GM19438 (cell line): Measurements from ENCODE around the gene MAP3K7CL.
"Not testable (repeated sequence)": the region's sequence is repeated elsewhere in the genome, so short reads cannot be mapped to it uniquely, and the experiment has no call there.

ENCODE experiments used
- ATAC-seq: cut with Tn5 transposase; IDR thresholded peaks from one replicate; pipeline ENCODE4 v1.9.1; 2021; ENCODE audit warnings: low read depth; ENCODE audit not compliant: unreplicated experiment

The MAP3K7CL gene

GRCh38 chr21:29125979-29126378 is 4.5 kb upstream of the MAP3K7CL start:
- ATAC-seq, result no peak

DNA sequence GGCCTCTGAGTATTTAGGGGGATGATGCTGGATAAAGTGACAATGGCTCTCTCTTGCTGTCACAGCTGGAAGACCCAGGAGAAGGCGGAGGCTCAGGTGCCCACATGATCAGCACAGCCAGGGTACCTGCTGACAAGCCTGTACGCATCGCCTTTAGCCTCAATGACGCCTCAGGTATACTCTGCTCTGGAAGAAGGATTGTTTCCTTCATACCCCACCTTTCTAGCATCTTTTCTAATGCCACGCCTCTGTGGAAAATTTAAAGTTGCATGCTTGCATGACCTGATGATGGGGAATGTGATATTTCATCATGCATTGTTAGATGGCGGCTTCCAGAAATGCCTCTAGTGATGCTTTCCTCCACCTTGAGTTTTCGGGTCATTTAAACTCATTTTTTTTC is 2.8 kb downstream of the MAP3K7CL start:
- ATAC-seq, result no peak

GRCh38 chr21:29133796-29134195 is 3.4 kb downstream of the MAP3K7CL start:
- no peak for ATAC-seq

DNA sequence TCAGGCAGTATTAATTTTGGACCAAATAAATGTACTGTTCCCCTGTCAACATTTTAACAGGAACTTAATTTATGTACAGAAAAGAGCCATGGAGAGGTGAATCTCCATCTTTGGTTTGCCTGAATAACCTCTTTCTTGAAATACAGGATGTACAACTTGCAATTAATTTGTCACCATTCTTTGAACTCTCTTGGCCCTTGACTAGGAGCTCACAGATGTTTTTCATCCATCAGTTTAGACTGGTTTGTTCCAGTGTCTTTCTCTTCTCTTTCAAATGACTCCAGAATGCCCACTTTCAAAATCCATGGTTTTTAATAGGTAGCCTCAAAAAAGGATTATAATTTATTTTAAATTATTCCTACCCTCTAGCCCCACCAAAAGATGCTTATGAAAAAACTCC is 5.0 kb downstream of the MAP3K7CL start:
- no peak for ATAC-seq

GRCh38 chr21:29136033-29136432 is 5.6 kb downstream of the MAP3K7CL start:
- no peak for ATAC-seq

DNA sequence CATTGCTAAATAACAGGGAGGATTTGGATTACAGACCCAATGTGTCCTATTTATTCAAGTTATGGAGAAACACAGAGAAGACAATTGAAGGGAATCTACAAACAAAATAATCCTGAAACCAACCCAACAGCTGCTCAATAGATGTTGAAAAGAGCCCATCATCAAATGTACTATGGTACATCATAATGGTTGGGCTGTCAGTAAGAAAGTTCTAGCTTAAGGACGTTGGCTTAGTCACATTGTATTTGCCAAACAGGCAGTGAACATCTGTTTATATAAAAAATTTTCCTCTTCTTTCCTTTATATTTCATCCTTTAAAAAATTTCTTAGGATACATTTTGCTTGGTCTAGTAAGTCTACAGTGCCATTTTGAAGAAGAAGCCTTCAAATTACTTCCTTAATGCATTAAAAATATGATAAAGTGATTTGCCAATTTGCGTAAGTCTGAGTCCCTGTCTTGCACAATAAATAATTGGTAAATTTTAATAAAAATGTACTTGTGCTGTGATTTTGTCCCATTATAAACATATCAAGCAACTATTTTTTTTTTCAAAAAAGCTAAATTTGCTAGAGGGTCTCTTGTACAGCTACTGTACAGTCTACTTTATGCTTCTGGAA is 14.4 kb downstream of the MAP3K7CL start:
- ATAC-seq, result no peak

DNA sequence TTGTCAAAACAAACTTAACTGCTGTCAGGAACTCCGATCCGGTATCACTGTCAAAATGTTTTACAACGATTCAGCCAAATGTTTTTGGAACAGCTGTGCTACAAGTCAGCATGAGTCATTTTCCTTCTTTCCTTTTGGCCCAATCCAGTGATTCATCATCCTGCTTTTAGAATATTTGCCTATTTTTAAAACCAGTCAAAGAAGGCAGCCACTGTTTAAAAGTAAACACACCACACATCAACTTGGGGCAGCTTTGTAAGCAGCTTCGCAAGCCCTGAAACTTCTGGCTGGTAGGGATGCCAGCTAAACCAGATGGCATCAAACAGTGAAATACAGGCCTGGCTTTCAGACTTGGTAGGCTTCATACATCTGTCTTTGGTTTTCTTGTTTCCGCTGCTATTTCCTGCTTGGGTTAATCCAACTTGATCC is 14.9 kb downstream of the MAP3K7CL start:
- ATAC-seq, result no peak

GRCh38 chr21:29145852-29146453 is 15.5 kb downstream of the MAP3K7CL start:
- ATAC-seq, result peak; percentile 41

GRCh38 chr21:29146726-29147125 is 16.3 kb downstream of the MAP3K7CL start:
- no peak for ATAC-seq

DNA sequence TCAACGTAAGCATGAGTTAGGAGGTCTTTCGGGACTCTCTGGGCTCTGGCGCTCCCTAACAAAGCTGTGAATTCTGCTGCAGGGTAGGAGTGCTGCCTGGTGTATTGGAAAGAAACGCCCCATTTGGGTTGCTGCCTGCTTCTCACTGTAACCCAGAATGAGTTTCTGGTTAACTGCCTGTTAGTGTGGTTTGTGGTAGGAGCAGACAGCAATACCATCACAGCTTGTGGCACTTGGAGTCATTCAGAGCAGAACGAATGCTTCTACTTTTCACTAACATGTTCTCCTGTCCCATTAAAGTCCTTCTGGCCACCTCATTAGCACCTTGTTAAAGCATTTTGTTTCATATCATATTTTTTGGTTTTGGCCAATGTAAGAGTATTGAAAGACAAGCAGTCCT is 18.1 kb downstream of the MAP3K7CL start:
- no peak for ATAC-seq

DNA sequence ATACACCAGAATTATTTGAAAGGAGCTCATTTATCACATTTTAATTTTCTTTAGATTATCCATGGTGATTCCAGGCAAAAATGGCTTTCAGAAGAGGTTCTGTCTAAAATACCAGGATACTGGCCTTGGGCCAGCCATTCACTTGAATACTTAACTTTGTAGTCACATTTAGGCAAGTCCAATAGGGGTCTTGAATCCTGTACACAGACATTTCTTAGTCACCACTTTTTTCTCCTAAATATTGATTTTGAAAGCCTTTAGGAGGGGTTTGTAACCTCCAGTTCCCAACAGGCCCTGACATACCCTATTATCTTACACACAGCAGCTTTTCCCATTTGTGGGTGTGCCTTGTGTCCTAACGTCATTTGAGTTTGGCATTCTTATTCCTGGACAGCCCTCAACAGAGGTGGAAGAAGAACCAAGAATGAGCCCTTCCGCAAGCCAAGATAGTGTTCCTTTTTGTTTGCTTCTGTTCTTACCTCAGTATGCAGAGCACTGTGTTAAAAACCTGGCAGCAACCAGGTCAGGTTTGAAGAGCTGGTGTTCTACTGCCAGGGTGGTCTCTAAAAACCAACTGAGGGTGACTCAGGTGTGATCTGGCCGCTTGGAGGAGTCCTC is 19.5 kb downstream of the MAP3K7CL start:
- ATAC-seq, result no peak

DNA sequence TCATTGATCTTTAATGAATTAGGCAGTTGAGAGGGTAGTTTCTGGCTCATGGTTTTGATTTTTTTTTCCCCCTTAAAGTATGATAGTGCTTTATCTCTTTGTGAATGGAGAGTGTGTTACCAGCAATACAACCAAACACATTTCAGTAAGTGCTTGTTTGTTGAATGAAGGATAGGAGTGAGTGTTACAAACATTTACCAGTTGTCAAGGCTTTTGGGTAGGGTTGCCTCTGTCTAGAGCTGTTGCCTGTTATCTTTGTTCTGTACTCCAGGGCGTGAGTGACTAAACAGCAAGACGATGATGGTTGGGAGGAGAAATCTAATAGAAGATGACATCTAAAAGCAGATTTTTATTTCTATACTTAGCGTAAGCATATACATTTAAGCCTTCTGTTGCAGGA is 21.5 kb downstream of the MAP3K7CL start:
- ATAC-seq, result no peak

DNA sequence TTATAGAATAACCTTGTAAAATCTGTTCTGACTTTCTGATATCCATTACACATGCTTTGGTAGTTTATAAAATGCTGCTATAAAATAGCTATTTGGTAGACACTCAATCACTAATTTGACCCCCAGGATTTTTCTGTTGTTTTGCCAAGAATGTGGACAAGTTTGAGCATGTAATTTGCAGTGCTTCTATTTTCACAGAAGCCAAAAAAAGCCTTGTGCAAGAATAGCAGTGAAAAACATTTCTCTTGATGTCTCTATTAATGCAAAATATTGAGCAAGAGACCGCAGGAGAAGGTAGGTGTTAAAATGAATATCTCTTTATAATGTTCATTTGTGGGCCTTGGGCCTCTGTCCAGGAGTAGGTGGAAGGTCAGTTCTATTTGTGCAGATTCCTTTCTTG is 22.5 kb downstream of the MAP3K7CL start:
- ATAC-seq, result no peak

GRCh38 chr21:29154270-29154669 is 23.8 kb downstream of the MAP3K7CL start:
- no peak for ATAC-seq

DNA sequence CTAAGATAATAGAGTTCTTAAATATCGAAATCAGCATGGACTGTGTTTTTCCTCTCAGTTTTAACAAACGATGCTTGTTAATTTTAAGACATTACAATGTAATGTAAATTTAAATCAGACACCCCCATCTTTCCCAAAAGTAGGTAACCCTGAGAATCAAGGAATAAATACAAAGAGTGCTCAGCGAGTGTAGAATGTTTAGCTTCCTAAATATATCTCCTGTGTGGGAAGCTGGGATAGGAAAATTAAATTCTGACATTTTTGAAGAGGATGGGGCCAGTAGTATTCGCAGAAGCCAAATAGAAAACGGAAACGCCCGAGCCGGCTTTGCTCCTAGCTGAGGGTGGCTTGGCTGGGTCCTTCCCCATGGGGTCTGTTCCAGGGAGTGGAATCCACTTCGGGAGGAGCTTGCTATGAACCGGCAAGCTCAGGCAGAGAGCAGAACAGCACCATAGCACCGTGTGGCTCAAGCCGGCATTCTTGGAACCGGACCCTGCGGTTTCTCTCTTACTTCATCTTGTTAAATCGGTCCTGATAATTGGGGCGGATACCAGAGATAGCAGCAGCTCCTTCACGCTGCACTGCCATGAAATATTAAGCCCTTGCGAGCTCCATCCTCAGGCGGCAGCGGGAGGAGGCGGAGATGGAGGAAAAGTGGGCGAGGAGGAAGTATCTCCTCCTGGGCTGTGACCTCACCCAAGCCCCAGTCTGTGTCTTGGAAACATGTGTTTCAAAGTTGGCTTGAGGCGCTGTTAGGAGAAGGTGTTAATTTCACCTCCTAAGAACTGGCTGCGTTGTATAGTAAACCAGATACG is 24.9 kb downstream of the MAP3K7CL start:
- no peak for ATAC-seq

DNA sequence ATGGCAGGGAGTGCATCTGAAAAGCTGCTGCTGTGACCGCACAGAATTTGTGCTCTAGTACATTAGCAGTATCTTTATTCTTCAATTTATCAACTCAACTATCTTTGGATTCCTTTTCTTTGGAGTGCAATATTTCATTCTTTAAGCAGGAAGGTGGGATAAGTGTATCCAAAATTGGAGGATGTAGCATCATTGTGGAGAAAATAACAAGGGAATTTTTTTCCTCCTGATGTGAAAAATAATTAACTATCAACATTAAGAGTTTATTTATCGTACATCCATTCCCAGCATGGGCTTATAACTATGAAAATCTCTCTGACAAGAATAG is 25.5 kb downstream of the MAP3K7CL start:
- ATAC-seq, result no peak

- no peak for ATAC-seq
Measured at GRCh38 chr21:29157080-29157479, 26.6 kb downstream of the MAP3K7CL start.

DNA sequence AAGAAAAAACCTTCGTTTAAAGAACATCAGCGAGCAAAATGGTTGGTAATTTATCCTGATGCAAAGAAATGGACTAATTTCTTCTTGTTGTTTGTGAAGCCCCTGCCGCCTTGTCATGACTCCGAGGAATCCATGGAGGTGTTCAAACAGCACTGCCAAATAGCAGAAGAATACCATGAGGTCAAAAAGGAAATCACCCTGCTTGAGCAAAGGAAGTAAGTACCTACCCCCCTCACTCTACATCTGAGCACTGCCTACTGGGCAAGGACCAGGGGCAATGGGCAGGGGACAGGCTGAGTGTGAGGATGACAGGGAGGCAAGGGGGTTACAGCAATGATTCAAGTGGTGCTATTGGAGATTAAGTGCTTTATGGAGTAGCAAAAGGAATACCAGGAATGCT is 29.4 kb downstream of the MAP3K7CL start:
- ATAC-seq, result no peak

GRCh38 chr21:29162825-29163224 is 32.4 kb downstream of the MAP3K7CL start:
- not testable (repeated sequence) for ATAC-seq

DNA sequence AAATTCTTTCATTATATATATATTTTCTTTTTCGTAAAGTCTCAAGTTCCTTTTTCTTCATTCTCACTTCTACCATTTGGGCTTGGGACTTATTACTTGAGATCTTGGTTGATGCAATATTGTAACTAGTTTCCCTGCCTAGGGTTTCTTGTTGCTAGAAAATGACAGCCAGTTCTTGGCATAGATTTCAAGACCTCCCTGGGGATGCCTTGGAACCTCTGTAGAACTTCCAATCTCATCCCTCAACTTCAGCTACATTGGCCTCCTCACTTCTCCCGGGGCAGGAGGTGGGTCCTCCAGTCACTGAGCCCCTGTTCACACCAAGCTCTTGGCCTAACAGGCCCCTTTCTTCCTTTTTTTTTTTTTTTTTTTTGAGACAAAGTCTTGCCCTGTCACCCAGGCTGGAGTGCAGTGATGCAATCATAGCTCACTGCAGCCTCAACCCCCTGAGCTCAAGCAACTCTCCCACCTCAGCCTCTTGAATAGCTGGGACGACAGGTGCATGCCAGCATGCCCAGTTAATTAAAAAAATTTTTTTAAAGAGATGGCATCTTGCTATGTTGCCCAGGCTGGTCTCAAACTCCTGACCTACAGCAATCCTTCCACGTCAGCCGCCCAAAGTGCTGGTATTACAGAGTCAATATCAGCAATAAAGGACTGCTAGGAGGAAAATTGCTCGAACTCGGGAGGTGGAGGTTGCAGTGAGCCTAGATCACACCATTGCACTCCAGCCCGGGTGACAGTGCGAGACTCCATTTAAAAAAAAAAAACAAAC is 33.1 kb downstream of the MAP3K7CL start:
- no peak for ATAC-seq
